Naive thymus-derived CD4-positive, alpha-beta T cell (primary cell): Measurements from ENCODE around the gene MARCHF9. TPM values are rescaled to one million over a fixed set of nuclear protein-coding genes. Genes with fewer than 3 reads are reported as not detected.

Source experiments
- ATAC-seq: fragments of 150-1000 bp; cut with Tn5 transposase; 2 replicates; pipeline ENCODE4 v1.10.0; 2021; ENCODE audit warnings: mild to moderate bottlenecking, moderate library complexity
- CTCF ChIA-PET: fragments of 350-600 bp; sonication (Branson Sonifier 250); formaldehyde crosslinking; loops from one replicate; lab custom pipeline; 2021; ENCODE audit warnings: antibody characterized with exemption; lab: Charles Lee
- POLR2A ChIA-PET: fragments of 350-600 bp; sonication (Branson Sonifier 250); formaldehyde crosslinking; loops from one replicate; lab custom pipeline; 2021; ENCODE audit warnings: antibody characterized with exemption, inconsistent platforms; lab: Charles Lee
- DNase-seq, 9 donors: peaks; one replicate each; pipeline versions ENCODE4 v3.0.0 to v3.0.0-alpha.2; 2020 to 2022; ENCODE audit warnings: mixed read lengths in 1 of 9
- H3K27ac ChIP-seq: one replicate; pipeline ENCODE4 v1.7.0; 2013; ENCODE audit warnings: mild to moderate bottlenecking, low read depth, low read length, moderate library complexity
- H3K27me3 ChIP-seq, 2 donors: one replicate each; pipeline ENCODE4 v1.7.0; 2013; ENCODE audit warnings: low read length in 2 of 2, mild to moderate bottlenecking in 2 of 2, moderate library complexity in 2 of 2; ENCODE audit not compliant: control insufficient read depth in 2 of 2, insufficient read depth in 2 of 2
- H3K36me3 ChIP-seq, 3 experiments: 1 replicate in 2 of 3; 2 replicates in 1 of 3; pipeline ENCODE4 v1.7.0; 2013; ENCODE audit warnings: low read length in 3 of 3, mild to moderate bottlenecking in 3 of 3, moderate library complexity in 1 of 3; ENCODE audit not compliant: insufficient read depth in 3 of 3, control insufficient read depth in 2 of 3
- H3K4me1 ChIP-seq, 2 donors: one replicate each; pipeline ENCODE4 v1.7.0; 2013; ENCODE audit warnings: low read length in 2 of 2, mild to moderate bottlenecking in 2 of 2, moderate library complexity in 1 of 2; ENCODE audit not compliant: control insufficient read depth in 2 of 2, insufficient read depth in 2 of 2
- H3K4me3 ChIP-seq: 2 replicates; pipeline ENCODE4 v1.7.0; 2013; ENCODE audit warnings: mild to moderate bottlenecking, low read length
- H3K9me3 ChIP-seq, 3 experiments: 1 replicate in 2 of 3; 2 replicates in 1 of 3; pipeline ENCODE4 v1.7.0; 2013; ENCODE audit warnings: low read length in 3 of 3; ENCODE audit not compliant: control insufficient read depth in 2 of 3
- H3K27ac Mint-ChIP-seq, 9 donors: one replicate each; pipeline ENCODE4 v1.8.0; 2020 to 2022; ENCODE audit warnings: mixed read lengths in 9 of 9, mild to moderate bottlenecking in 8 of 9, moderate library complexity in 5 of 9, inconsistent platforms in 2 of 9
- H3K27me3 Mint-ChIP-seq, 5 donors: one replicate each; pipeline ENCODE4 v1.8.0; 2021 to 2022; ENCODE audit warnings: mixed read lengths in 5 of 5, mild to moderate bottlenecking in 1 of 5
- H3K36me3 Mint-ChIP-seq, 5 donors: one replicate each; pipeline ENCODE4 v1.8.0; 2020 to 2022; ENCODE audit warnings: mixed read lengths in 5 of 5, mild to moderate bottlenecking in 3 of 5, inconsistent platforms in 1 of 5
- H3K4me1 Mint-ChIP-seq, 7 donors: one replicate each; pipeline ENCODE4 v1.8.0; 2020 to 2022; ENCODE audit warnings: mixed read lengths in 7 of 7, mild to moderate bottlenecking in 3 of 7, inconsistent platforms in 1 of 7
- H3K4me3 Mint-ChIP-seq, 10 donors: one replicate each; pipeline ENCODE4 v1.8.0; 2020 to 2022; ENCODE audit warnings: mild to moderate bottlenecking in 10 of 10, mixed read lengths in 10 of 10, moderate library complexity in 6 of 10, inconsistent platforms in 2 of 10
- H3K9me3 Mint-ChIP-seq, 11 donors: one replicate each; pipeline ENCODE4 v1.8.0; 2020 to 2022; ENCODE audit warnings: mixed read lengths in 11 of 11, mild to moderate bottlenecking in 4 of 11, inconsistent platforms in 1 of 11, moderate library complexity in 1 of 11
- intact Hi-C, 2 donors: fragments of 100-400 bp; cut with micrococcal nuclease; formaldehyde crosslinking; loops; one replicate each; pipeline ENCODE4 v1.15.1; 2023
- polyA plus RNA-seq, 2 donors: library from polyadenylated mRNA; unstranded; fragments of 300-500 nt; fragmentation: Illumina TruSeq; gene quantifications; one replicate each; pipeline ENCODE4 v1.2.3, GENCODE V29; 2021
- total RNA-seq, 6 experiments: library from RNA in 5 of 6; stranded (reverse) in 5 of 6; gene quantifications; 1 replicate in 5 of 6; 2 replicates in 1 of 6; pipeline ENCODE4 v1.2.3 and lab custom pipeline; 2021 to 2026

Gene MARCHF9
- total and polyA plus RNA-seq, 7 experiments from 2014 or later = 3.2 to 61.7 (median 40.5) TPM

GRCh38 chr12:57782243-57782607 is 27.3 kb downstream of the MARCHF9 start:
- ChIA-PET CTCF (interaction anchor here (0.7 to 2.8 kb wide), 13 partner anchors 10 to 196 kb away, joined by 3 to 10 read pairs (median 4); partner anchors contain the start of genes EEF1AKMT3 and METTL1), POLR2A (interaction anchor here (1.0 to 2.6 kb wide), 6 partner anchors 18 to 115 kb away, joined by 4 to 8 read pairs (median 7); no protein-coding TSS in a partner anchor)
- intact Hi-C loops = loop anchor here (1.0 to 2.0 kb wide), 7 partner anchors 10 to 123 kb away; partner anchors contain the start of genes CDK4 (in 2 of the 2), EEF1AKMT3 (in 2 of the 2), METTL1 (in 2 of the 2) and CTDSP2 (in 1 of the 2)
- peak overlapping the region; percentile 96 to 100 (median 99) for H3K4me3 Mint-ChIP-seq
- H3K9me3 Mint-ChIP-seq = peaks cover 0 to 8% (median 0%) of the 10 kb centered on the region in 11 donors
- Histone ChIP-seq H3K36me3 (peaks cover 7 to 25% (median 17%) of the 10 kb centered on the region in 3 experiments), H3K4me1 (peaks cover 36 to 40% of the 10 kb centered on the region in 2 donors), H3K27me3 (no peaks in the 10 kb centered on the region), H3K27ac (peak overlapping the region; percentile 52), H3K9me3 (no peaks in the 10 kb centered on the region), H3K4me3 (peak overlapping the region; percentile 97)
- H3K36me3 Mint-ChIP-seq = peaks cover 3 to 15% (median 10%) of the 10 kb centered on the region in 5 donors
- DNase-seq = no peak
- H3K27ac Mint-ChIP-seq = peak overlapping the region; percentile 95 to 100 (median 99)
- no peak for ATAC-seq
- H3K27me3 Mint-ChIP-seq = no peaks in the 10 kb centered on the region
- H3K4me1 Mint-ChIP-seq = peaks cover 23 to 64% (median 48%) of the 10 kb centered on the region in 7 donors

DNA sequence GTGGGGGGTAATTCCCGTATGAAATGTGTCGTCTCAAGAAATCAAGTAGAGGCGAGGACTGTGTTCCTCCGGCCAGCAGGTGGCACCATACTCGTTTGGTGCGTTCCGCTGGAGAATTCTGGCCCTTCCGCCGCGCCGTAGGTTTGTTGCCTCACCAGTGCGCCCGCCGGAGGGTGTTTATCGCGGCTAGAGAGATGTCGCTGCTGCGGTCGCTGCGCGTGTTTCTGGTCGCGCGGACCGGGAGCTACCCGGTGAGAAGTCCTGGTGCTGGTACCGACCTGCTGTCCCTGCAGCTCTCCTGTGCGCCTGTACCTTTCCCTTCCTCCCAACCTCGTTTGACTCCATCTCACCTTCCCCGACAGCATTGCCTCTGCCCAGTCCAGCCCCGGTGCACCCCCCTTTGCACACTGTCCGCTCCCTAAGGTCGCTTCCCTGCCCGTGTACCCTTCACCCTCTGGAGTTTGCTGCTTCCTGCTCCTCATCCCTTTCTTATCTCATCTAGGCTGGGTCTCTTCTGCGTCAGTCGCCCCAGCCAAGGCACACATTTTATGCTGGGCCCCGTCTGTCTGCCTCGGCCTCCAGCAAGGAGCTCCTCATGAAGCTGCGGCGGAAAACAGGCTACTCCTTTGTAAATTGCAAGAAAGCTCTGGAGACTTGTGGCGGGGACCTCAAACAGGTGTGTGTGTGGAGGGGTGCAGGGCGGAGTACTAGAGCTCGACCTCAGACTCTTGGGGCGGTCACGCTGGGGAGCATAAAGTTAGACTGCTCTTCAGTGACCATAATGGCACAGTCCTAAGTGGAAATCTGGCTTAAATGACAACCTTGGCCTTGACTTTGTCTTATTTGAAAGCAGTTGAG is 27.9 kb downstream of the MARCHF9 start, which contains the start of gene TSFM:
Gene TSFM, plus strand, starts transcription at position 180 of the 858 bp plus-strand sequence. Its CDS starts 15 bp downstream, at position 195.
- Mint-ChIP-seq H3K27ac (peak within 1 kb of the TSS; percentile 95 to 100 (median 99)), H3K4me3 (peak within 1 kb of the TSS; percentile 96 to 100 (median 99)), H3K9me3 (peaks cover 0 to 8% (median 0%) of the 10 kb centered on the region in 11 donors), H3K36me3 (peaks cover 5 to 15% (median 11%) of the 10 kb centered on the region in 5 donors), H3K4me1 (peaks cover 23 to 65% (median 48%) of the 10 kb centered on the region in 7 donors), H3K27me3 (no peaks in the 10 kb centered on the region)
- ATAC-seq (peak; percentile 99), DNase-seq (peak; percentile 90 to 97 (median 95))
- Histone ChIP-seq H3K4me1 (peaks cover 36 to 40% of the 10 kb centered on the region in 2 donors), H3K4me3 (peak within 1 kb of the TSS; percentile 97), H3K36me3 (peaks cover 10 to 31% (median 17%) of the 10 kb centered on the region in 3 experiments), H3K27ac (peak within 1 kb of the TSS; percentile 85), H3K9me3 (no peaks in the 10 kb centered on the region), H3K27me3 (no peaks in the 10 kb centered on the region)
- CTCF ChIA-PET = interaction anchor here (0.6 to 2.8 kb wide), 13 partner anchors 10 to 1429 kb away, joined by 3 to 10 read pairs (median 3); partner anchors contain the start of genes EEF1AKMT3 and METTL1
- intact Hi-C loops = loop anchor here (1.0 to 2.0 kb wide), 7 partner anchors 11 to 122 kb away; partner anchors contain the start of genes CDK4 (in 2 of the 2), EEF1AKMT3 (in 2 of the 2), METTL1 (in 2 of the 2) and CTDSP2 (in 1 of the 2)
- POLR2A ChIA-PET = interaction anchor here (0.6 to 2.6 kb wide), 10 partner anchors 11 to 159 kb away, joined by 3 to 8 read pairs (median 7); partner anchors contain the start of genes ATP23, EEF1AKMT3 and METTL1

- Mint-ChIP-seq H3K27me3 (no peaks in the 10 kb centered on the region), H3K9me3 (peaks cover 0 to 8% (median 0%) of the 10 kb centered on the region in 11 donors), H3K4me3 (peak overlapping the region; percentile 96 to 100 (median 99)), H3K4me1 (peaks cover 21 to 64% (median 47%) of the 10 kb centered on the region in 7 donors), H3K36me3 (peaks cover 5 to 15% (median 11%) of the 10 kb centered on the region in 5 donors), H3K27ac (peak overlapping the region in 8 of 9 donors; percentile 95 to 100 (median 99))
- peak overlapping the region; percentile 97 for H3K4me3 ChIP-seq
- no peak for DNase-seq
- peaks cover 10 to 36% (median 17%) of the 10 kb centered on the region in 3 experiments for H3K36me3 ChIP-seq
- POLR2A ChIA-PET = interaction anchor here (0.9 to 2.6 kb wide), 8 partner anchors 11 to 114 kb away, joined by 3 to 8 read pairs (median 7); partner anchors contain the start of genes EEF1AKMT3 and METTL1
- intact Hi-C loops = loop anchor here in 1 of 2 donors (2.0 kb wide), 1 partner anchor 63 kb away; the partner anchor contains the start of gene CTDSP2
- peaks cover 36 to 40% of the 10 kb centered on the region in 2 donors for H3K4me1 ChIP-seq
- H3K27me3 ChIP-seq = no peaks in the 10 kb centered on the region
- H3K9me3 ChIP-seq = no peaks in the 10 kb centered on the region
- CTCF ChIA-PET = interaction anchor here (0.7 to 2.8 kb wide), 11 partner anchors 10 to 125 kb away, joined by 3 to 10 read pairs (median 3); partner anchors contain the start of genes EEF1AKMT3 and METTL1
- peak overlapping the region; percentile 85 for H3K27ac ChIP-seq
- ATAC-seq = no peak
Measured at GRCh38 chr12:57783466-57783801, 28.5 kb downstream of the MARCHF9 start.

GRCh38 chr12:57783861-57784260 is 29.0 kb downstream of the MARCHF9 start:
- peaks cover 0 to 8% (median 0%) of the 10 kb centered on the region in 11 donors for H3K9me3 Mint-ChIP-seq
- intact Hi-C loops = loop anchor here in 1 of 2 donors (2.0 kb wide), 1 partner anchor 63 kb away; the partner anchor contains the start of gene CTDSP2
- Histone ChIP-seq H3K4me3 (no peak overlapping the region), H3K36me3 (peaks cover 10 to 40% (median 17%) of the 10 kb centered on the region in 3 experiments), H3K4me1 (peaks cover 36 to 40% of the 10 kb centered on the region in 2 donors), H3K27me3 (no peaks in the 10 kb centered on the region), H3K9me3 (no peaks in the 10 kb centered on the region), H3K27ac (no peak overlapping the region)
- H3K4me3 Mint-ChIP-seq = peak overlapping the region; percentile 71 to 100 (median 82)
- ATAC-seq (no peak), DNase-seq (no peak)
- POLR2A ChIA-PET = interaction anchor here (0.7 to 2.2 kb wide), 4 partner anchors 9 to 114 kb away, joined by 3 to 8 read pairs (median 4); partner anchors contain the start of genes EEF1AKMT3 and METTL1
- CTCF ChIA-PET = interaction anchor here (0.6 to 1.7 kb wide), 7 partner anchors 11 to 121 kb away, joined by 3 to 7 read pairs (median 3); no protein-coding TSS in a partner anchor
- H3K4me1 Mint-ChIP-seq = peaks cover 21 to 61% (median 47%) of the 10 kb centered on the region in 7 donors
- peak overlapping the region in 6 of 9 donors; percentile 45 to 99 (median 58) for H3K27ac Mint-ChIP-seq
- no peaks in the 10 kb centered on the region for H3K27me3 Mint-ChIP-seq
- H3K36me3 Mint-ChIP-seq = peaks cover 5 to 18% (median 11%) of the 10 kb centered on the region in 5 donors

GRCh38 chr12:57793920-57794319 is 39.0 kb downstream of the MARCHF9 start:
- Histone ChIP-seq H3K36me3 (peaks cover 10 to 71% (median 10%) of the 10 kb centered on the region in 3 experiments), H3K27ac (no peak overlapping the region), H3K27me3 (no peaks in the 10 kb centered on the region)

More at GRCh38 chr12:57793920-57794319, 39.0 kb downstream of the MARCHF9 start:
- intact Hi-C loops = no loop called here
- Histone ChIP-seq H3K4me3 (no peak overlapping the region), H3K9me3 (no peaks in the 10 kb centered on the region), H3K4me1 (peaks cover 0 to 3% of the 10 kb centered on the region in 2 donors)
- DNase-seq = no peak
- Mint-ChIP-seq H3K4me1 (peaks cover 0 to 16% (median 4%) of the 10 kb centered on the region in 7 donors), H3K4me3 (no peak overlapping the region), H3K9me3 (no peaks in the 10 kb centered on the region), H3K36me3 (peaks cover 0 to 38% (median 17%) of the 10 kb centered on the region in 5 donors), H3K27me3 (no peaks in the 10 kb centered on the region), H3K27ac (peak overlapping the region in 1 of 9 donors; percentile 43)
- no peak for ATAC-seq
- ChIA-PET POLR2A (interaction anchor here (0.7 kb wide), 1 partner anchor 38 kb away, joined by 3 read pairs; no protein-coding TSS in a partner anchor), CTCF (interaction anchor here (0.8 to 1.3 kb wide), 6 partner anchors 9 to 34 kb away, joined by 3 to 6 read pairs (median 3); partner anchors contain the start of gene AVIL)
